LNCaP clone FGC (cell line): ENCODE results near the gene COL23A1.

Source experiments
- DNase-seq: peaks from one replicate; pipeline ENCODE4 v3.0.0-alpha.2; 2011; ENCODE audit warnings: low read depth
- H3K4me3 ChIP-seq: 2 replicates; pipeline ENCODE4 v1.5.1; 2011; ENCODE audit warnings: mild to moderate bottlenecking, low read depth, low read length, control low read depth
- TF ChIP-seq, protein P1 (sequence below): IDR thresholded peaks from 2 replicates; pipeline ENCODE4 v1.5.1; 2012; ENCODE audit warnings: mild to moderate bottlenecking; ENCODE audit not compliant: control insufficient read depth, insufficient read depth; ENCODE audit errors: extremely low read depth

COL23A1 gene

DNA sequence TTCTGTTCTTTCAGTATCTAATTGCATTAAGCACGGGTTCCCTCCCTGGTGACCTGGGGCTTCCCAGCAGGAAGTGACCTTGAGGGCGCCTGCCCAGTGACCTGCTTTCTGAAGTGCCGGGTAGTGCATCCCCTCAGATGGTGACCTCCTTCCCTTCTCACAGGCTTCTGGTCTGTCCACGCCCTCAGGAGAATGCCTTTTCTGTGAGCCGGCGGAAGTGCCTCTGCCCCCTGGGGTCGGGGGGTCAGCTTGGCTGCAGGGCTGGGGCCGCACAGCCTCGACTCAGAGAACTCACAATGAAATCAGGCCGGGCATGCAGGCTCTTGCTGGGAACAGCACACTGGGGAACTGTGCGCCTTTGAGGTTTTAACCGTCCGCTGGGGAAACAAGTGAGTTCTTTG is 233.1 kb downstream of the COL23A1 start:
- TF ChIP-seq, protein P1, sequence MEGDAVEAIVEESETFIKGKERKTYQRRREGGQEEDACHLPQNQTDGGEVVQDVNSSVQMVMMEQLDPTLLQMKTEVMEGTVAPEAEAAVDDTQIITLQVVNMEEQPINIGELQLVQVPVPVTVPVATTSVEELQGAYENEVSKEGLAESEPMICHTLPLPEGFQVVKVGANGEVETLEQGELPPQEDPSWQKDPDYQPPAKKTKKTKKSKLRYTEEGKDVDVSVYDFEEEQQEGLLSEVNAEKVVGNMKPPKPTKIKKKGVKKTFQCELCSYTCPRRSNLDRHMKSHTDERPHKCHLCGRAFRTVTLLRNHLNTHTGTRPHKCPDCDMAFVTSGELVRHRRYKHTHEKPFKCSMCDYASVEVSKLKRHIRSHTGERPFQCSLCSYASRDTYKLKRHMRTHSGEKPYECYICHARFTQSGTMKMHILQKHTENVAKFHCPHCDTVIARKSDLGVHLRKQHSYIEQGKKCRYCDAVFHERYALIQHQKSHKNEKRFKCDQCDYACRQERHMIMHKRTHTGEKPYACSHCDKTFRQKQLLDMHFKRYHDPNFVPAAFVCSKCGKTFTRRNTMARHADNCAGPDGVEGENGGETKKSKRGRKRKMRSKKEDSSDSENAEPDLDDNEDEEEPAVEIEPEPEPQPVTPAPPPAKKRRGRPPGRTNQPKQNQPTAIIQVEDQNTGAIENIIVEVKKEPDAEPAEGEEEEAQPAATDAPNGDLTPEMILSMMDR = no peak
- DNase-seq = no peak
- no peak overlapping the region for H3K4me3 ChIP-seq

DNA sequence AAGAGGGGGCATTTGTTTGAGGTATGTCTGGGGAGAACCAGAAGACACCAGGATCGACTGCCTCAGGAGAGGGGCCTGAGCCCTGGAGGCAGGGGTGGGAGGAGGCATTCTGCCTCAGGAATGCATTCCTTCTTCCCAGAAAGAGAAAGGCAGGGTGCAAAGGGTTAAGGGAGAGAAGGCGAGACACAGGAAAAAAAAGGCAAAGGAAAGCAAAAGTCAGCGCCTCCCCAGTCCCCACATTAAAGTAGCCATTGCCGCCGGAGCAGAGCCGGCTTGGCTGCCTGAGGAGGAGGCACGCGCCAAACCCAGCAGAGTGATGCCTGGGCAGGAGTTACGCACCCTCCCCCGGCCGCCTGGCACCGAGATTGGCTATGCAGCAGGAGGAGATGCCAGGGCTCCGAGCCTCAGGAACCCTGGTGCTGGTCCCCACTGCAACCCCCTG is 233.7 kb downstream of the COL23A1 start:
- DNase-seq = no peak
- TF ChIP-seq, protein P1 = no peak
- no peak overlapping the region for H3K4me3 ChIP-seq

DNA sequence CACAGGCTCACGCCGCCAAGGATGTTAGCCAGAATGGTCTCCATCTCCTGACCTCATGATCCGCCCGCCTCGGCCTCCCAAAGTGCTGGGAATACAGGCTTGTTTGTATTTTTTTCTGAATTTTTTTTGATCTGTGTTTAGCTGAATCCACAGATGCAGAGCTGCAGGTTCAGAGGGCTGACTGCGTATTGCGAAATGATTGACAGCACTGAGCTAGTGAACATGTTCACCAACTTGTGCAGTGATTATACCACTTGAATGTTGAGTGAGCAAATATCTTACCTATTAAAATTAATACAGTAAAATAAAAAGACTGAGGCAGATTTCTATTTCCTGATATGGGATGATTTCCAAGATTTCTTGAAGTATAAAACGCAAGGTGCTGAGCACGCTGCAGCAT is 234.5 kb downstream of the COL23A1 start:
- no peak overlapping the region for H3K4me3 ChIP-seq
- DNase-seq = no peak
- TF ChIP-seq, protein P1 = no peak

DNA sequence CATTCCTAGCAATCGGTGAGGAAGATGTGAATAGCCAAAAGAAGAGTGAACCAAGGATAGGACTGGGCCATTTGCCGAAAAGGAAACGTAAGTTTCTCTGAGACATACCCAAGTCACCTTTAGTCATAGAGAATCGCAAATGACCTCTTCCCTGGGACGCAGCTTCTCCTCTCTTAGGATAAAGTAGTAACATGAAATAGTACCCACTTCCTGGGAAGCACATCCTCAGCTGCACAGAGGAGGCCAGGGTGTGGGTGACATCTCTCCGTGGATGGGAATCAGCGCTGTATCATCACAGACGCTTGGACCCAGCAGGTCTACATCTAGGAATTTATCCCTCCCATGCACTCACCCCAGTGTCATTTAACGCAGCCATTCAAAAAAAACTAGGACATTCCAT is 236.7 kb downstream of the COL23A1 start:
- no peak for DNase-seq
- TF ChIP-seq, protein P1 = no peak
- no peak overlapping the region for H3K4me3 ChIP-seq

DNA sequence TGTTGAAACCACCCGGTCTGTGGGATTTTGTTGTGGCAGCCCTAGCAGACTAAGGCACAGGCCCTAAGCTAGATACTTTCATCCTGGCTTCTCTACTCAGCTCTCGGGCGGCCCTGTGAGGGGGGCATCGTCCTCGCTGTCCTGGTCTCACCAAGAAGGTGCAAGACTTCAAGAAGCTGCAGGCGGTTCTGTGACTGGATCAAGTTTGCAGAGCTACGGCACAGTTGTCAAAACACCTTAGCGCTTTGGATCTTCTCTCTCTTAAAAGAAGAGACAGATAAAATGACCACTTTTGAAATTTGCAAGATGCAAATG is 238.2 kb downstream of the COL23A1 start:
- TF ChIP-seq, protein P1 = no peak
- no peak overlapping the region for H3K4me3 ChIP-seq
- DNase-seq = no peak

DNA sequence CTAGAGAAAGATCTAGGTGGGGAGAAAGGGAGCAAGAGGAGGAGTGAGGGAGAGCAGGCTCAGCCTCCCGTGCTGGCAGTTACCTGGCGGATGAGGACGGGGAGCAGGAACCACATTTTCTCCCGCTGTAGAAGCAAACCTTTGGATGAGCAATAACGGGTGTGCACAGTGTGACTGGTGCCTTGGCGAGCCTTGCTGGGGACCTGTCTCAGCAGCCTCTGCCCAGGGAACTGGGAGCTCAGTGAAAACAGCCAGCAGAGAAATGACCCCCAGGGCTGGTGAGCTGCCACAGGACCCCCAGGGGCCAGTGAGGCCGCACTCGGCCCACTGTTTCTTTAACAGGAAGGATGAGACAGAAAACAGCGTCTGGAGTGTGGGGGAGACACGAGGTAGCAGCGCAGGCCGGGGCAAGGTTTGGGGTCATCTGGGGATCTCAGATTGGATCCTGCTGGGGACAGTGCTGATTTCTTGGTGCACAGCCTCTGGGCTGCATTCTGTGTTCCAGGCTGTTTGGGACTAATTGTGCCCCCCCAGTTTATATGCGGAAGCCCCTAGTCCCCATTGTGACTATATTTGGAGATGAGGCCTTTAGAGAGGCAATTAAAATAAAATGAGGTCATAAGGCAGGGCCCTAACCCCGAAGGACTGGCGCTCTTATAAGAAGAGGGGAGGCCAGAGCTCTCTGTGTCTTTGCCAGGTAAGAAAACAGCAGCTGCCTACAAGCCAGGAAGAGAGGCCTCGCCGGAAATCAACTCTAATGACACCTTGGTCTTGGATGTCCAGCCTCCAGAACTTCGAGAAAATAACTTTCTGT is 238.8 kb downstream of the COL23A1 start:
- TF ChIP-seq, protein P1 = no peak
- DNase-seq = no peak
- H3K4me3 ChIP-seq = no peak overlapping the region

DNA sequence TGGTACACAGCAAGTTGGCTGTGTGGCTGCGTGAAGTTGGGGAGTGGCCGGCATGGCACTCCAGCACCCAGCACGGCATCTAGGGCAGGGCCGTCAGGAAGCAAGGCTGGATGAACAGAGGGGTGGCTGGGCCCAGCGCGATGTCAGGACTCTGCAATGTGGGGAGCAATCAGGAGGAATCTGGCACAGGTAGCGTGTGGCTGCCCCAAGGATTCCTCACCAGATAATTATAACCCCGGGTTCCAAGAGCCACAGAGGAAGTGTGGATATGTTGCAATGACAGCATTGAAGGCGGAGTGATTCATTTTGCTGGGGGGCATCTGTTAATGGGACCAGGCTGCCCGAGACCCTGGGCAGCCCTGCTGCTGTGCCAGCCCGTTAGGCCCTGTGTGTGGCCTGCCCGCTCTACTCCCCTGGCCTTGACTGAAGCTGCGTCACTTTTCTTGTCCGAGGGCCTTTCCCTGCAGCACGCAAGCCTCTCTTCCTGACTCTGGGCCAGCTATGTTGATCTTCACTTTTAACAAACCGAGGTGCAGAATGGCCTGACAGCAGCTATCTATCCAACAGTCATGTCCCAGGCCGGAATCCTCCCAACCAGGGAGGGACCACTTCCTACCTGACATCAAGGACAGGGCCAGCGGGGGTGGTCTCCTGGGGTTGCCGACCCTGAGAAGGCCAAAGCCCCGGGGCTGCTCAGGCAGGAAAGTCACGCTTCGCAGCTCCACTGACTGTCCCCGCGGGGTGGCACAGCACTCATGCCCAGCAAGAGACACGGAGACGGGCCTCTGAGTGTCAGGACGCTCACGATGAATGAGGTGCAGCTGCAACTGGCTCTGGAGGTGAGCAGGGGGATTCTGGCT is 239.6 kb downstream of the COL23A1 start:
- no peak overlapping the region for H3K4me3 ChIP-seq
- TF ChIP-seq, protein P1 = no peak

More for the DNA sequence above, 239.6 kb downstream of the COL23A1 start:
- DNase-seq = no peak
